Activated naive CD8-positive, alpha-beta T cell treated with anti-CD3 and anti-CD28 coated beads, Interleukin-2, amount 50 U/mL, for 16 hours (primary cell): ENCODE results near the gene C11orf52.

ENCODE experiments used
- DNase-seq: peaks from one replicate; pipeline ENCODE4 v3.0.0-alpha.2; 2020; ENCODE audit warnings: low read depth, low spot score

Gene C11orf52

GRCh38 chr11:111975076-111975806 is 56.5 kb downstream of the C11orf52 start:
- DNase-seq: no peak

- no peak for DNase-seq
Measured at GRCh38 chr11:111976119-111976766, 57.5 kb downstream of the C11orf52 start.
